CD4-positive, alpha-beta memory T cell (primary cell): Measurements from ENCODE around the gene STXBP1. TPM values are rescaled to one million over a fixed set of nuclear protein-coding genes. Genes with fewer than 3 reads are reported as not detected.

ENCODE experiments used
- CTCF ChIA-PET: fragments of 350-600 bp; sonication (Branson Sonifier 250); formaldehyde crosslinking; loops from one replicate; lab custom pipeline; 2021; ENCODE audit warnings: inconsistent platforms; ENCODE audit not compliant: partially characterized antibody; lab: Charles Lee
- POLR2A ChIA-PET: fragments of 350-600 bp; sonication (Branson Sonifier 250); formaldehyde crosslinking; loops from one replicate; lab custom pipeline; 2021; ENCODE audit not compliant: partially characterized antibody; lab: Charles Lee
- DNase-seq, 5 donors: peaks; one replicate each; pipeline versions ENCODE4 v3.0.0 to v3.0.0-alpha.2; 2020 to 2022; ENCODE audit warnings: mixed read lengths in 1 of 5
- H3K27ac ChIP-seq: one replicate; pipeline ENCODE4 v1.7.0; 2013; ENCODE audit warnings: low read depth, low read length
- H3K27me3 ChIP-seq: 2 replicates; pipeline ENCODE4 v1.7.0; 2013; ENCODE audit warnings: mild to moderate bottlenecking, low read length, moderate library complexity; ENCODE audit not compliant: insufficient read depth
- H3K36me3 ChIP-seq: 2 replicates; pipeline ENCODE4 v1.7.0; 2013; ENCODE audit warnings: mild to moderate bottlenecking, low read length, moderate library complexity; ENCODE audit not compliant: insufficient read depth
- H3K4me1 ChIP-seq: 2 replicates; pipeline ENCODE4 v1.7.0; 2013; ENCODE audit warnings: mild to moderate bottlenecking, low read length, moderate library complexity; ENCODE audit not compliant: insufficient read depth
- H3K4me3 ChIP-seq, 2 donors: one replicate each; pipeline ENCODE4 v1.7.0; 2013; ENCODE audit warnings: low read length in 2 of 2, mild to moderate bottlenecking in 1 of 2
- H3K9me3 ChIP-seq, 2 donors: one replicate each; pipeline ENCODE4 v1.7.0; 2013; ENCODE audit warnings: low read length in 2 of 2, control low read depth in 1 of 2; ENCODE audit not compliant: control insufficient read depth in 1 of 2
- H3K27ac Mint-ChIP-seq, 7 donors: one replicate each; pipeline ENCODE4 v1.8.0; 2020 to 2021; ENCODE audit warnings: mixed read lengths in 7 of 7, mild to moderate bottlenecking in 6 of 7, inconsistent platforms in 3 of 7, moderate library complexity in 3 of 7
- H3K27me3 Mint-ChIP-seq, 2 donors: one replicate each; pipeline ENCODE4 v1.8.0; 2020 to 2021; ENCODE audit warnings: mixed read lengths in 2 of 2
- H3K36me3 Mint-ChIP-seq, 2 donors: one replicate each; pipeline ENCODE4 v1.8.0; 2020 to 2021; ENCODE audit warnings: mixed read lengths in 2 of 2, inconsistent platforms in 1 of 2, mild to moderate bottlenecking in 1 of 2
- H3K4me1 Mint-ChIP-seq, 4 donors: one replicate each; pipeline ENCODE4 v1.8.0; 2020 to 2021; ENCODE audit warnings: mixed read lengths in 4 of 4, mild to moderate bottlenecking in 1 of 4
- H3K4me3 Mint-ChIP-seq, 8 donors: one replicate each; pipeline ENCODE4 v1.8.0; 2020 to 2021; ENCODE audit warnings: mixed read lengths in 8 of 8, mild to moderate bottlenecking in 7 of 8, moderate library complexity in 6 of 8, inconsistent platforms in 3 of 8
- H3K9me3 Mint-ChIP-seq, 8 donors: one replicate each; pipeline ENCODE4 v1.8.0; 2020 to 2021; ENCODE audit warnings: mixed read lengths in 8 of 8, mild to moderate bottlenecking in 5 of 8, inconsistent platforms in 3 of 8, moderate library complexity in 1 of 8
- intact Hi-C: fragments of 100-400 bp; cut with micrococcal nuclease; formaldehyde crosslinking; loops from one replicate; pipeline ENCODE4 v1.15.1; 2023
- polyA plus RNA-seq, 2 donors: library from polyadenylated mRNA; unstranded; fragments of 300-500 nt; fragmentation: Illumina TruSeq; gene quantifications; one replicate each; pipeline ENCODE4 v1.2.3, GENCODE V29; 2021
- total RNA-seq, 2 experiments: library from RNA; stranded (reverse); gene quantifications; one replicate each; pipeline ENCODE4 v1.2.3, GENCODE V29; 2021

Gene STXBP1
- total and polyA plus RNA-seq, 4 experiments from 2014 or later: 4.8 to 20.9 (median 12.7) TPM

GRCh38 chr9:127731938-127732337, 119.9 kb downstream of the STXBP1 start:
- Mint-ChIP-seq H3K36me3 (peaks cover 0 to 12% of the 10 kb centered on the region in 2 donors), H3K9me3 (peaks cover 0 to 2% (median 0%) of the 10 kb centered on the region in 8 donors), H3K27me3 (no peaks in the 10 kb centered on the region), H3K4me1 (peaks cover 7 to 24% (median 18%) of the 10 kb centered on the region in 4 donors), H3K4me3 (no peak overlapping the region), H3K27ac (peak overlapping the region in 1 of 7 donors; percentile 29)
- H3K36me3 ChIP-seq: peaks cover 6% of the 10 kb centered on the region
- DNase-seq: no peak
- H3K9me3 ChIP-seq: no peaks in the 10 kb centered on the region
- peaks cover 18% of the 10 kb centered on the region for H3K4me1 ChIP-seq
- no peaks in the 10 kb centered on the region for H3K27me3 ChIP-seq
- no peak overlapping the region for H3K27ac ChIP-seq
- POLR2A ChIA-PET: interaction anchor here (0.9 to 1.2 kb wide), 3 partner anchors 39 to 281 kb away, joined by 3 read pairs; partner anchors contain the start of genes LRSAM1 and RPL12
- CTCF ChIA-PET: interaction anchor here (1.3 to 6.1 kb wide), 4 partner anchors 24 to 190 kb away, joined by 4 to 85 read pairs (median 36); no protein-coding TSS in a partner anchor
- H3K4me3 ChIP-seq: no peak overlapping the region
- intact Hi-C loops: loop anchor here (10.0 kb wide), 2 partner anchors 393 to 507 kb away; partner anchors contain the start of gene PTGES2

- POLR2A ChIA-PET: interaction anchor here (0.9 to 3.8 kb wide), 3 partner anchors 15 to 53 kb away, joined by 3 to 39 read pairs (median 3); partner anchors contain the start of genes CDK9, PTRH1 and TTC16
- Mint-ChIP-seq H3K4me3 (peak overlapping the region in 1 of 8 donors; percentile 21), H3K9me3 (peaks cover 0 to 2% (median 0%) of the 10 kb centered on the region in 8 donors), H3K27ac (no peak overlapping the region), H3K36me3 (peaks cover 0 to 15% of the 10 kb centered on the region in 2 donors), H3K27me3 (no peaks in the 10 kb centered on the region), H3K4me1 (peaks cover 7 to 27% (median 18%) of the 10 kb centered on the region in 4 donors)
- H3K27me3 ChIP-seq: no peaks in the 10 kb centered on the region
- H3K9me3 ChIP-seq: no peaks in the 10 kb centered on the region
- CTCF ChIA-PET: interaction anchor here (1.1 to 6.1 kb wide), 5 partner anchors 9 to 189 kb away, joined by 3 to 85 read pairs (median 4); no protein-coding TSS in a partner anchor
- H3K36me3 ChIP-seq: peaks cover 6% of the 10 kb centered on the region
- H3K4me3 ChIP-seq: no peak overlapping the region
- no peak overlapping the region for H3K27ac ChIP-seq
- peaks cover 18% of the 10 kb centered on the region for H3K4me1 ChIP-seq
- intact Hi-C loops: loop anchor here (10.0 kb wide), 2 partner anchors 392 to 508 kb away; partner anchors contain the start of gene PTGES2
- DNase-seq: peak in 1 of 5 donors; percentile 14
These were observed 120.4 kb downstream of the STXBP1 start for GRCh38 chr9:127732444-127732843.

GRCh38 chr9:127733614-127734013, 121.5 kb downstream of the STXBP1 start:
- peaks cover 0 to 2% (median 0%) of the 10 kb centered on the region in 8 donors for H3K9me3 Mint-ChIP-seq
- ChIA-PET POLR2A (interaction anchor here (1.1 to 4.1 kb wide), 6 partner anchors 16 to 143 kb away, joined by 3 to 81 read pairs (median 22); partner anchors contain the start of genes CDK9, PTRH1 and TTC16), CTCF (interaction anchor here (1.1 to 6.1 kb wide), 12 partner anchors 10 to 230 kb away, joined by 3 to 85 read pairs (median 10); partner anchors contain the start of genes CDK9, PTRH1 and TTC16)
- peaks cover 7 to 27% (median 18%) of the 10 kb centered on the region in 4 donors for H3K4me1 Mint-ChIP-seq
- H3K27me3 Mint-ChIP-seq: no peaks in the 10 kb centered on the region
- DNase-seq: no peak
- H3K36me3 ChIP-seq: peaks cover 14% of the 10 kb centered on the region
- peaks cover 7 to 24% of the 10 kb centered on the region in 2 donors for H3K36me3 Mint-ChIP-seq
- peak overlapping the region; percentile 30 to 90 (median 74) for H3K27ac Mint-ChIP-seq
- no peaks in the 10 kb centered on the region for H3K27me3 ChIP-seq
- intact Hi-C loops: loop anchor here (1.0 to 10.0 kb wide), 5 partner anchors 26 to 509 kb away; partner anchors contain the start of genes LRSAM1, PTGES2 and RPL12
- no peaks in the 10 kb centered on the region for H3K9me3 ChIP-seq
- no peak overlapping the region for H3K4me3 ChIP-seq
- peaks cover 18% of the 10 kb centered on the region for H3K4me1 ChIP-seq
- H3K4me3 Mint-ChIP-seq: peak overlapping the region in 4 of 8 donors; percentile 29 to 93 (median 58)
- no peak overlapping the region for H3K27ac ChIP-seq

GRCh38 chr9:127734247-127734746, 122.2 kb downstream of the STXBP1 start:
- ChIA-PET CTCF (interaction anchor here (0.8 to 6.1 kb wide), 49 partner anchors 9 to 520 kb away, joined by 3 to 85 read pairs (median 6); partner anchors contain the start of genes CDK9, CFAP157, PTRH1 and SH2D3C), POLR2A (interaction anchor here (0.6 to 4.1 kb wide), 36 partner anchors 10 to 366 kb away, joined by 3 to 81 read pairs (median 6); partner anchors contain the start of genes CDK9, CFAP157, FPGS and LRSAM1)
- peak overlapping the region; percentile 87 to 92 (median 90) for H3K27ac Mint-ChIP-seq
- peaks cover 9 to 29% of the 10 kb centered on the region in 2 donors for H3K36me3 Mint-ChIP-seq
- peaks cover 16% of the 10 kb centered on the region for H3K36me3 ChIP-seq
- H3K27me3 ChIP-seq: no peaks in the 10 kb centered on the region
- peak overlapping the region; percentile 30 to 74 for H3K4me3 ChIP-seq
- peak in 1 of 5 donors; percentile 15 for DNase-seq
- intact Hi-C loops: loop anchor here (1.0 to 10.0 kb wide), 5 partner anchors 27 to 509 kb away; partner anchors contain the start of genes LRSAM1, PTGES2 and RPL12
- H3K4me1 ChIP-seq: peaks cover 18% of the 10 kb centered on the region
- peaks cover 7 to 27% (median 18%) of the 10 kb centered on the region in 4 donors for H3K4me1 Mint-ChIP-seq
- no peaks in the 10 kb centered on the region for H3K9me3 ChIP-seq
- peaks cover 0 to 2% (median 0%) of the 10 kb centered on the region in 8 donors for H3K9me3 Mint-ChIP-seq
- peak overlapping the region; percentile 83 to 93 (median 88) for H3K4me3 Mint-ChIP-seq
- H3K27ac ChIP-seq: peak overlapping the region; percentile 80
- no peaks in the 10 kb centered on the region for H3K27me3 Mint-ChIP-seq

- DNase-seq: peak; percentile 98 to 100 (median 99)
- intact Hi-C loops: loop anchor here (1.0 to 10.0 kb wide), 14 partner anchors 20 to 510 kb away; partner anchors contain the start of genes LRSAM1, PTGES2, PTRH1 and RPL12
- CTCF ChIA-PET: interaction anchor here (0.6 to 6.1 kb wide), 57 partner anchors 9 to 520 kb away, joined by 3 to 85 read pairs (median 5); partner anchors contain the start of genes CDK9, CFAP157, FPGS and PIP5KL1
- Histone ChIP-seq H3K4me3 (peak within 1 kb of the TSS; percentile 30 to 74), H3K27ac (peak within 1 kb of the TSS; percentile 80), H3K36me3 (peaks cover 21% of the 10 kb centered on the region), H3K27me3 (no peaks in the 10 kb centered on the region), H3K4me1 (peaks cover 18% of the 10 kb centered on the region), H3K9me3 (no peaks in the 10 kb centered on the region)
- Mint-ChIP-seq H3K36me3 (peaks cover 10 to 31% of the 10 kb centered on the region in 2 donors), H3K9me3 (peaks cover 0 to 2% (median 0%) of the 10 kb centered on the region in 8 donors), H3K4me1 (peaks cover 7 to 27% (median 18%) of the 10 kb centered on the region in 4 donors), H3K27me3 (no peaks in the 10 kb centered on the region), H3K27ac (peak within 1 kb of the TSS; percentile 88 to 99 (median 97)), H3K4me3 (peak within 1 kb of the TSS; percentile 85 to 98 (median 92))
- POLR2A ChIA-PET: interaction anchor here (0.6 to 4.1 kb wide), 45 partner anchors 10 to 367 kb away, joined by 3 to 81 read pairs (median 4); partner anchors contain the start of genes CDK9, CFAP157, FPGS and LRSAM1
These were observed 122.9 kb downstream of the STXBP1 start, which contains the start of gene TOR2A for GRCh38 chr9:127734747-127735529. Gene TOR2A (minus strand): TSS chr9:127735294. CDS start chr9:127735270, 24 bp downstream.
